Liver (tissue), 9 donors: ENCODE data around the gene FSD1. TPM values are rescaled to one million over a fixed set of nuclear protein-coding genes. Genes with fewer than 3 reads are reported as not detected.
A peak's percentile ranks its signal among the peaks of the same experiment; 100 is the strongest.

ENCODE experiments used
- DNase-seq: peaks from one replicate; pipeline ENCODE4 v3.0.0-alpha.2; 2017; ENCODE audit warnings: low spot score
- H3K27ac ChIP-seq, 2 donors: one replicate each; pipeline ENCODE4 v1.7.0; 2013; ENCODE audit warnings: inconsistent platforms in 2 of 2, low read length in 2 of 2, control low read depth in 1 of 2, low read depth in 1 of 2, mild to moderate bottlenecking in 1 of 2
- H3K27me3 ChIP-seq, 4 donors: one replicate each; pipeline versions ENCODE4 v1.6.1 to v1.7.0; 2013; ENCODE audit warnings: low read length in 3 of 4, inconsistent platforms in 1 of 4, mild to moderate bottlenecking in 1 of 4, moderate library complexity in 1 of 4; ENCODE audit not compliant: control insufficient read depth in 4 of 4, insufficient read depth in 4 of 4
- H3K36me3 ChIP-seq, 4 donors: one replicate each; pipeline versions ENCODE4 v1.6.1 to v1.7.0; 2013; ENCODE audit warnings: low read length in 3 of 4, mild to moderate bottlenecking in 3 of 4, low read depth in 1 of 4, moderate library complexity in 1 of 4; ENCODE audit not compliant: control insufficient read depth in 4 of 4, insufficient read depth in 3 of 4
- H3K4me1 ChIP-seq, 4 donors: one replicate each; pipeline versions ENCODE4 v1.6.1 to v1.7.0; 2013; ENCODE audit warnings: low read length in 3 of 4, mild to moderate bottlenecking in 3 of 4, moderate library complexity in 1 of 4; ENCODE audit not compliant: control insufficient read depth in 4 of 4, insufficient read depth in 4 of 4
- H3K4me3 ChIP-seq, 3 donors: one replicate each; pipeline versions ENCODE4 v1.6.1 to v1.7.0; 2013; ENCODE audit warnings: low read length in 3 of 3, control low read depth in 1 of 3, low read depth in 1 of 3, mild to moderate bottlenecking in 1 of 3
- H3K9ac ChIP-seq, 2 donors: one replicate each; pipeline ENCODE4 v1.7.0; 2013; ENCODE audit warnings: low read length in 2 of 2, mild to moderate bottlenecking in 2 of 2, moderate library complexity in 2 of 2, control low read depth in 1 of 2, low read depth in 1 of 2
- H3K9me3 ChIP-seq, 4 donors: one replicate each; pipeline versions ENCODE4 v1.6.1 to v1.7.0; 2013; ENCODE audit warnings: low read length in 3 of 4; ENCODE audit not compliant: control insufficient read depth in 4 of 4
- CTCF ChIP-seq: fragments of 150-350 bp; IDR thresholded peaks from 2 replicates; pipeline ENCODE4 v1.5.1; 2017; ENCODE audit warnings: improper control_type of control experiment, low read depth, low read length; ENCODE audit not compliant: missing input control
- EGR1 ChIP-seq, 2 donors: IDR thresholded peaks; 2 replicates each; pipeline ENCODE4 v1.6.1; 2016 to 2018; ENCODE audit warnings: antibody characterized with exemption in 2 of 2, low read depth in 2 of 2
- FOXA1 ChIP-seq: IDR thresholded peaks from 2 replicates; pipeline ENCODE4 v1.6.1; 2016; ENCODE audit warnings: antibody characterized with exemption
- FOXA2 ChIP-seq: IDR thresholded peaks from 2 replicates; pipeline ENCODE4 v1.6.1; 2016; ENCODE audit warnings: antibody characterized with exemption
- HNF4G ChIP-seq: IDR thresholded peaks from 2 replicates; pipeline ENCODE4 v1.6.1; 2016; ENCODE audit warnings: antibody characterized with exemption
- JUND ChIP-seq, 2 donors: IDR thresholded peaks; 2 replicates each; pipeline ENCODE4 v1.6.1; 2016; ENCODE audit warnings: antibody characterized with exemption in 2 of 2
- NR2F2 ChIP-seq: IDR thresholded peaks from 2 replicates; pipeline ENCODE4 v1.6.1; 2016; ENCODE audit warnings: antibody characterized with exemption
- RXRA ChIP-seq, 2 donors: IDR thresholded peaks; 2 replicates each; pipeline ENCODE4 v1.6.1; 2017 to 2018; ENCODE audit warnings: antibody characterized with exemption in 2 of 2, mild to moderate bottlenecking in 1 of 2
- TAF1 ChIP-seq: conservative IDR thresholded peaks from 2 replicates; pipeline ENCODE4 v1.6.1; 2016; ENCODE audit warnings: antibody characterized with exemption, mild to moderate bottlenecking
- WGBS: extraction: QIAGEN DNeasy Blood & Tissue Kit; methylation state at CpG from one replicate; pipeline ENCODE4 v1.1.7; 2013; 5-methylcytosine and 5-hydroxymethylcytosine counted together
- polyA plus RNA-seq, 2 donors: library from polyadenylated mRNA; stranded (reverse) in 1 of 2; unstranded in 1 of 2; fragments of 200-250 nt in 1 of 2; fragments of >200 nt in 1 of 2; fragmentation: Nextera tagmentation in 1 of 2; extraction: Ambion mirVana in 1 of 2; gene quantifications; one replicate each; pipeline versions ENCODE4 v1.2.1 to v1.2.3, GENCODE V29; 2013 to 2015
- total RNA-seq, 2 donors: library from RNA; depleted of rRNA; stranded (reverse); fragments of >200 nt; gene quantifications; one replicate each; pipeline ENCODE4 v1.2.3, GENCODE V29; 2014
- TF ChIP-seq, protein P1 (sequence below): IDR thresholded peaks from 2 replicates; pipeline ENCODE4 v1.6.1; 2016; ENCODE audit warnings: antibody characterized with exemption
- TF ChIP-seq, protein P2 (sequence below): IDR thresholded peaks from 2 replicates; pipeline ENCODE4 v1.6.1; 2016; ENCODE audit warnings: antibody characterized with exemption
- TF ChIP-seq, protein P3 (sequence below): IDR thresholded peaks from 2 replicates; pipeline ENCODE4 v1.6.1; 2016; ENCODE audit warnings: antibody characterized with exemption, mild to moderate bottlenecking
- donor health status: healthy.
- donor health status: healthy.
- donor health status: healthy.
- donor health status: healthy.
- donor health status: healthy.

FSD1 gene
- total and polyA plus RNA-seq, 4 donors: 0.05 to 0.92 (median 0.19) TPM; not detected in 1

DNA sequence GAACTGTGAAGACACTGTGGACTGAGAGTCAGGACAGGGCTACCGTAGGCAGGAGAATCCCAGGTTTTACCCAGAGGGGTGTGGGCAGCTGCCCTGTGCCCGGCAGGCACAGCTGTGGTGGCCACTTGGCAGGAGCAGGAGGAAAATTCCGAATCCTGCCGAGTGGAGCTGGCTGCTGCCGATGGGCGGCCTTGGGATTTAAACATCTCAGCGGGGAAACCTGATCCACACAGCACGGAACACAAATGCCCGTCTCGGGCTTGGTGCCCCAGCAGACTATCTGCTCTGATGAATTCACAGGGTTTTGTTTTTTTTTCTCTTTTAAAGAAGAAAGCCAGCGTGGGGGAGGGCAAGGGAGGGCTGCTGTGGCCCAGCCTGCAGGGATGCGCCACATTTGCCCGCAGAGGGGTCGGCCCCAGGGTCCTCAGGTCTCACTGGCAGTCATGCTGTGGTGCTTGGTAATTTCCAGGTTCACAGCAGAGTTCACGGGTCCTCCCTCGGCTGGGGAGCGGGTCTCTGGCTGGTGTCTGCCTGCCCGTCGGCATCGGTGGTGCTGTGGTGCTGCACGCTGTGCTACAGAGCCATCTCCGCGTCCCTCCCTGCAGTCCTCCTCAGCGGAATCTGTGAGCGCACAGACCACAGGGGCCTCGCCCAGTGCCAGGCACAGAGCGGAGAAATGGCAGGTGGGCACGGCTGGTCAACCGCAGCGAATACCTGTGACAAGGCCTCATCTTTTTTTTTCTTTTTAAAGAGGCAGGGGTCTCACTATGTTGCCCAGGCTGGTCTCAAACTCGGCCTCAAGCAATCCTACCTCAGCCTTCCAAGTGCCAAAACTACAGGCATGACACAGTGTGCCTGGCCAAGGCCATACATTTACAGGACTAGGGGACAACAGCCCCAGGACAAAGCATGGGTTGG is 67.1 kb downstream of the FSD1 start:
- Histone ChIP-seq H3K9me3 (no peaks in the 10 kb centered on the region), H3K9ac (no peak overlapping the region), H3K27me3 (no peaks in the 10 kb centered on the region), H3K27ac (peak overlapping the region in 1 of 2 donors; percentile 4), H3K4me1 (peaks cover 28 to 81% (median 53%) of the 10 kb centered on the region in 4 donors), H3K4me3 (no peak overlapping the region), H3K36me3 (peaks cover 0 to 4% (median 2%) of the 10 kb centered on the region in 4 donors)
- TF ChIP-seq NR2F2 (no peak), RXRA (IDR thresholded peaks at IDR 0.05) (no peak), TAF1 (no peak), CTCF (no peak)
- TF ChIP-seq, protein P1, sequence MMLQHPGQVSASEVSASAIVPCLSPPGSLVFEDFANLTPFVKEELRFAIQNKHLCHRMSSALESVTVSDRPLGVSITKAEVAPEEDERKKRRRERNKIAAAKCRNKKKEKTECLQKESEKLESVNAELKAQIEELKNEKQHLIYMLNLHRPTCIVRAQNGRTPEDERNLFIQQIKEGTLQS: no peak
- TF ChIP-seq, protein P2, sequence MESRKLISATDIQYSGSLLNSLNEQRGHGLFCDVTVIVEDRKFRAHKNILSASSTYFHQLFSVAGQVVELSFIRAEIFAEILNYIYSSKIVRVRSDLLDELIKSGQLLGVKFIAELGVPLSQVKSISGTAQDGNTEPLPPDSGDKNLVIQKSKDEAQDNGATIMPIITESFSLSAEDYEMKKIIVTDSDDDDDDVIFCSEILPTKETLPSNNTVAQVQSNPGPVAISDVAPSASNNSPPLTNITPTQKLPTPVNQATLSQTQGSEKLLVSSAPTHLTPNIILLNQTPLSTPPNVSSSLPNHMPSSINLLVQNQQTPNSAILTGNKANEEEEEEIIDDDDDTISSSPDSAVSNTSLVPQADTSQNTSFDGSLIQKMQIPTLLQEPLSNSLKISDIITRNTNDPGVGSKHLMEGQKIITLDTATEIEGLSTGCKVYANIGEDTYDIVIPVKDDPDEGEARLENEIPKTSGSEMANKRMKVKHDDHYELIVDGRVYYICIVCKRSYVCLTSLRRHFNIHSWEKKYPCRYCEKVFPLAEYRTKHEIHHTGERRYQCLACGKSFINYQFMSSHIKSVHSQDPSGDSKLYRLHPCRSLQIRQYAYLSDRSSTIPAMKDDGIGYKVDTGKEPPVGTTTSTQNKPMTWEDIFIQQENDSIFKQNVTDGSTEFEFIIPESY: no peak
- DNase-seq: no peak
- WGBS: 84% methylated on average over 31 of the region's 31 CpGs

DNA sequence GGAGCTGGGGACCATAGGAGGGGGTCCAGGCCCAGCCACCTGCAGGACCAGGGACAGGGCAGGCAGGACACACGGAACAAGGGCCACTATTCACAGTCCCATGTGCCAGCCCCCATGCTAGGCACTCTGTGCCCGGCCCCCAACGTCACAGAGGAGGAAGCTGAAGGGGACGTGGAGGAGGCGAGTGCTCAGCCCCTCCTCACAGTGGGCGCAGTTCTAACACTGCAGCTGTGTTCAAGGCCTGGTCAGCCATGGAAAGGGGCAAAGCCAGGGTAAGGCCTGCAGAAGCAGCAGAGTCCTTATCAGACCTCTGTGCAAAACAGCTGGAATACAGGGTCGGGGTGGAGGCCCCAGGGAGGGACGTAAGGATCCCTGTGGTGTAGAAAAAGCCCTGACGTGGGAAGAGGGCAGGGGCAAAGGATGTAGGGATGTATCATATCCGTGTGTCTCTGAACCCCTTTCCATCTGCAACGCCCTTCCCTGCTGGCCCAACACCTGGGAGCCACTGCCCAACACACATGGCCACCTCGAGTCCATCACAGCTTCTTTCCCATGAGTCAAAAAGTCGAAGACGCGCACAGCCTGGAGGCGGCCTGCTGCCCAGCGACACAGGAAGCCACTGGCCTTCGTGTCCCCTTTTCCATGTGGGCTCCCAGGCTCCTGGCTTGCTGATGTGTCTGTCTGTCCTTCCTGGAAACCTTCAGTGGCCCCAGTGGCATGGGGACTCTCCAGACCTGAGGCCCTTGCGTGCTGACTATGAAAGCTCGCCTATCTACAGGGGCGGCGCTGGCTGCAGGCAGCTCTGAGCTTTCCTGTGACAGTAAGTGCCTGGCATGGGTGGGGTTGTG is 68.0 kb downstream of the FSD1 start:
- peaks cover 0 to 3% (median under 1%) of the 10 kb centered on the region in 4 donors for H3K36me3 ChIP-seq
- H3K27me3 ChIP-seq: no peaks in the 10 kb centered on the region
- H3K4me3 ChIP-seq: no peak overlapping the region
- H3K27ac ChIP-seq: peak overlapping the region; percentile 4 to 28
- WGBS: 87% methylated on average over 22 of the region's 22 CpGs
- H3K9me3 ChIP-seq: no peaks in the 10 kb centered on the region
- H3K9ac ChIP-seq: no peak overlapping the region
- DNase-seq: peak; percentile 72
- TF ChIP-seq JUND (IDR thresholded peaks at IDR 0.05): no peak
- TF ChIP-seq EGR1 (IDR thresholded peaks at IDR 0.05; ENCODE audit: low read depth in 2 of 2): no peak
- TF ChIP-seq, protein P3, sequence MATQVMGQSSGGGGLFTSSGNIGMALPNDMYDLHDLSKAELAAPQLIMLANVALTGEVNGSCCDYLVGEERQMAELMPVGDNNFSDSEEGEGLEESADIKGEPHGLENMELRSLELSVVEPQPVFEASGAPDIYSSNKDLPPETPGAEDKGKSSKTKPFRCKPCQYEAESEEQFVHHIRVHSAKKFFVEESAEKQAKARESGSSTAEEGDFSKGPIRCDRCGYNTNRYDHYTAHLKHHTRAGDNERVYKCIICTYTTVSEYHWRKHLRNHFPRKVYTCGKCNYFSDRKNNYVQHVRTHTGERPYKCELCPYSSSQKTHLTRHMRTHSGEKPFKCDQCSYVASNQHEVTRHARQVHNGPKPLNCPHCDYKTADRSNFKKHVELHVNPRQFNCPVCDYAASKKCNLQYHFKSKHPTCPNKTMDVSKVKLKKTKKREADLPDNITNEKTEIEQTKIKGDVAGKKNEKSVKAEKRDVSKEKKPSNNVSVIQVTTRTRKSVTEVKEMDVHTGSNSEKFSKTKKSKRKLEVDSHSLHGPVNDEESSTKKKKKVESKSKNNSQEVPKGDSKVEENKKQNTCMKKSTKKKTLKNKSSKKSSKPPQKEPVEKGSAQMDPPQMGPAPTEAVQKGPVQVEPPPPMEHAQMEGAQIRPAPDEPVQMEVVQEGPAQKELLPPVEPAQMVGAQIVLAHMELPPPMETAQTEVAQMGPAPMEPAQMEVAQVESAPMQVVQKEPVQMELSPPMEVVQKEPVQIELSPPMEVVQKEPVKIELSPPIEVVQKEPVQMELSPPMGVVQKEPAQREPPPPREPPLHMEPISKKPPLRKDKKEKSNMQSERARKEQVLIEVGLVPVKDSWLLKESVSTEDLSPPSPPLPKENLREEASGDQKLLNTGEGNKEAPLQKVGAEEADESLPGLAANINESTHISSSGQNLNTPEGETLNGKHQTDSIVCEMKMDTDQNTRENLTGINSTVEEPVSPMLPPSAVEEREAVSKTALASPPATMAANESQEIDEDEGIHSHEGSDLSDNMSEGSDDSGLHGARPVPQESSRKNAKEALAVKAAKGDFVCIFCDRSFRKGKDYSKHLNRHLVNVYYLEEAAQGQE: no peak
- TF ChIP-seq NR2F2: no peak
- no peak for TF ChIP-seq FOXA1
- TF ChIP-seq HNF4G: no peak
- TF ChIP-seq FOXA2: no peak
- peaks cover 28 to 89% (median 58%) of the 10 kb centered on the region in 4 donors for H3K4me1 ChIP-seq
